Measurements from ENCODE around the gene PCK2.

PCK2 gene

GRCh38 chr14:24135834-24136683 is 41.9 kb downstream of the PCK2 start, which contains the start of gene PSME1:
PSME1 (plus strand) TSS chr14:24136194; CDS start chr14:24136263, 69 bp downstream.
- in situ Hi-C loops (cut with MboI; ENCODE audit: low sequenced_read_pairs): no loop called here

GRCh38 chr14:24136684-24137528 is 42.8 kb downstream of the PCK2 start:
- in situ Hi-C loops (cut with MboI; ENCODE audit: low sequenced_read_pairs): no loop called here

GRCh38 chr14:24137529-24138395 is 43.7 kb downstream of the PCK2 start:
- in situ Hi-C loops (cut with MboI; ENCODE audit: low sequenced_read_pairs): no loop called here

- in situ Hi-C loops (cut with MboI; ENCODE audit: low sequenced_read_pairs): no loop called here
These were observed 44.5 kb downstream of the PCK2 start for GRCh38 chr14:24138396-24139271.

DNA sequence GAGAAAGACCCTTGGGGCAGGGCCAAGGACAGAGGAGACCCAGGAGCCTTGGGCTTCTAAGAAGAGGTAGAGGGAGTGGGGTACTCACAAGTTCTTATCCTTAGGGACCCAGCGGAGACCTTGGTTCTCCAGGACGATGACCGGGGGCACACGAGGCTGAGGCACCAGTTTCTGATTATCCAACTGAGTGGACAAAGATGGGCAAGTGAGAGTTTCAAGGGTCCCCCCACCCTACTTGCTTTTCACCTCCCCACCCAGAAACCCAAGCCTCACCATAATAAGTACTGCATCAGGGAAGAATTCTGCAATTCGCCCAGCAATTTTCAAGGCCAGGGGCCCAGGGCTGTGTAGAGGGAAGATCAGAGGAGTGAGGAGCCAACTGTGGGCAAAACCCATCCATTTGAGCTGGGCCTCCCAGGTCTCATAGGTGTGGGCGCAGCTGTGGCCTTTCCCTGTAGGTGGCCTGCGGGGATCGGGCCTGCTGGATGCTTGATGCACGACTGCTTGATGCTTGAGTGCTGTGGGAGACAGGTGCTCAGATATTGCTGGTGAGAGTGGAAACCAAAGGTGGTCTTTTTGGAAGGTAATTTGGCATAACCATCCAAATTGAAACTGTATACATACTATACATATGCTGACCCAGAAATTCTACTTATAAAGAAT is 45.3 kb downstream of the PCK2 start:
- in situ Hi-C loops (cut with MboI; ENCODE audit: low sequenced_read_pairs): no loop called here

DNA sequence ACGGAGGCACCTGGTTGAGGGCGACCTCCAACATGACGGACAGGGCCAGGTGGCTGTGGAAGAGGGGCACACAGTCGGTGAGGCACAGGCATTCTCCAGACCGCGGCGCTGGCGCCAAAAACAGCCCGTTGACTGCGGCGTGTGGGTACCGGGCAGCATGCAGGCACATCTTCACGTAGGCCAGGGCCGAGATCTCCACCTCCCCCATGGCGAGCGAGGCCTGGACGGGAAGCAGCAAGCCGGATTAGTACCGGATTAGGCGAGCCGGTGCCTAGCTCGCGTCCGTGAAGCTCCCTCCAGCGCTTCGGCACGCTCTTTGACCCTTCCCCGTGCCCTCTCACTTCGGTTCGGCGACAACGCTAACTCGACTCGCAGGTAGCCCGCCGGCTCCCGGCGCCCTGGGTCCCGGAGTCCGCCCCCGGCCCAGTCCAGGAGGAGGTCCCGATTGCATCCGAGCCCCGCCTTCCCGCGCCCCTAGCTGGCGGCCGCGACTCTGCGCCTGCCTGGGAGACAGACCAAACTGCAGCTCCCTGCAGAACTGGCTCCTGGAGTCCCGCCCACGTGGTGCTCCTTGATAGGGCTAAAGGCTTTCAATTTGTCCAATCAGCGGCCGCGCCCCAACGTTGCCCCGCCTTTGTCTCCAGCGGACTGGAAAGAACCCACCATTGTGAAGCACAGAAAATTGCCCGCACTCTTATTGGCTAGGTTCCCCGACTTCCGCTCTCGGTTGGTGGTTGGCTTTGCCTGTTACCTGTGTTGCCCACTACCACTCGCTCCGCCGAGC is 47.2 kb downstream of the PCK2 start, which contains the start of gene EMC9:
EMC9 (minus strand) TSS at position 495 of the 784 bp plus-strand sequence; CDS start at position 208, 287 bp downstream.
- in situ Hi-C loops (cut with MboI; ENCODE audit: low sequenced_read_pairs): no loop called here

- in situ Hi-C loops (cut with MboI; ENCODE audit: low sequenced_read_pairs): no loop called here
These were observed 49.4 kb downstream of the PCK2 start for GRCh38 chr14:24143511-24143910.

DNA sequence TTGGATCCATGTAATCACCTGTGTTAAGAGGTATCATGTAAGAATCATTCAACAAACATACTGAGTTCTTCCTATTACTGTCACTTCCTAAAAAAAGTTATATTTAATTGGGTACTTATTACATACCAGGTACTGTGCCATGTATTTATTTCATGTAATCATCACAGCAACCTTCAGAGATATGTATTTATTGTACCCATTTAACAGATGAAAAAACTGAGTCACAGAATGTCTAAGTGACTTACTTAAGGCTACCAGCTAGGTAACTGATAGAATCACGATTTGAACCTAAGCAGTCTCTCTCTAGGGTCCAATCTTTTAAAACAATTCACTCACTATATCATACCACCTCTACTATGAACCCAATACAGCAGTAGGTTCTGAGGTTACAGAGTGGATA is 50.3 kb downstream of the PCK2 start:
- in situ Hi-C loops (cut with MboI; ENCODE audit: low sequenced_read_pairs): no loop called here

DNA sequence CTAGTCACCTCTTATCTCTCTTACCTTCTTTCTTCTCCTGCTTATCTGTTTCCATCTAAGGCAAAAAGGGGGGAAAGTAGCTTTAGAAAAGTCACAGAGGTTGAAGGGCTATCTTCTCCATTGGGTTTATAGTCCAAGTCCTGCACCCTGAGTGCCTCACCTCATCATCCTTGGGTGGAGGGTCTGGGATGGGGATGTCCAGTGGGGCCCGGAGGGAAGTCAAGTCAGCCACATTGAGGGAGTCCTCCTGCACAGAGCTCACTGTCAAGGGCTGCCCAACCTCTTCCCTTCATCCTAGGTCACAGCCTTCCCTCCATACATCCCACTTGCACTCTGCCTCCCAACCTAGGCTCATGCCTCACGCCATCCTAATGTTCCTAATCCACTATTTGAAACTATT is 51.1 kb downstream of the PCK2 start:
- in situ Hi-C loops (cut with MboI; ENCODE audit: low sequenced_read_pairs): no loop called here

- in situ Hi-C loops (cut with MboI; ENCODE audit: low sequenced_read_pairs): no loop called here
These were observed 51.8 kb downstream of the PCK2 start for GRCh38 chr14:24145690-24146452.

DNA sequence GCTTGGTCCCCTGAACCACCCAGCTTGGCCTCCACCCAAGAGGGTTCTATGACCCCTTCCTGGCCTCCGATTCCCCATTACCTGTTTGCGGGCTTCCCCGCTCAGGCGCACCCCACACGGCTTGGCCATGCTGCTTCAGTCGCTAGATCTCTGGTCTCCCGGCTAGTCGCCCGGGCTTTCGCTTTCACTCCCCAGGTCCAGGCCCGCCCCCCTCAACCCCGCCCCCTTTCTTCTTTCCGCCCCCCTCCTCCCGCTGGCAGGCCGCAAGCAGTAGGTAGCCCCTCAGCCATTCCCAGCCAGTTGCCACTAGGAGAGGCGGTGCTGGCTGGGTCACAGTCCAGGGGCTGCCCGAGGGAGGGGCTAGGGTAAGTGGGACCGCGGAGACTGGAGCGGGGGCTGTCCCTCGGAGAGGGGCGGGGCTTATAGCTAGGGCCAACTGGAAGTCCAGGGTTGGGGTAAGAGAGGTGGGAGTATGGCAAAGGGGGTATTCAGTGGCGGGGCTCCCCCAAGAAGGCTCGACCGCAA is 52.4 kb downstream of the PCK2 start, which contains the start of gene PSME2:
PSME2 (minus strand) TSS at position 158 of the 525 bp plus-strand sequence; CDS start at position 129, 29 bp downstream.
- in situ Hi-C loops (cut with MboI; ENCODE audit: low sequenced_read_pairs): no loop called here

DNA sequence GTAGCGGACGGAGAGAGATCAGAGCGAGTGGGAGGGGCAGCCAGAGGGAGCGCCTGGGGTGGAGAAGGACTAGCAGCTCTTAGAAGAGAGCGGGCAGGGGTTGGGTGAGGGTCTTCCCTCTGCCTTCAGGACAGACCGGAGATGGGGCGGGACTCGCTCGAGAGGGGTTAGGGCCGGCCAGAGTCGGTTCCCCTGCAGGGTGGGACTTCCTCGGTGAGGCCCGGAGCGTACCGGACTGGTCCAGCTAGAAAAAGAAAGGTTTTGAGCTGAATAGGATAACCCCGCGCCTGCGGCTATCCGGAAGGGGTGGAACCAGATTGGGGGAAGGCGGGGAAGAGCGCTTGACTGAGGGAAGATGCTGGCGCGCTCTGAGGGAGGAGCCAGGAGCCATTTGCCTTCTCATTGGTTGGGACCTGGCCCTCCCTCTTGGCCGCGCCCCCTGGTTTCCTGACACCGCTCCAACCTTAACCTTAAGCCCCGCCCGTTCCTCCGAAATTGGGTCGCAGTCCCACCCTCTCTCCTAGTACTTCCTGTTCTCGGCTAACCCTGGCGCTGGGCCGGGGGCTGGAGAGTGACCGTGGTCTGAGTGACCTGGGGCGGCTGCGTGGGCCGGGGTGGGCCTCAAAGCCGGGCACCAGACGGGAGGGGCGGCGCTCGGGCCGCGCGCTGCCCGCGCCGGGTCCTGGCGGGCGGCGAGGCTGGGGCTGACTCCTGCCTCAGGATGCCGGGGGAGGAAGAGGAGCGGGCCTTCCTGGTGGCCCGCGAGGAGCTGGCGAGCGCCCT is 53.1 kb downstream of the PCK2 start, which contains the start of gene RNF31:
RNF31 (plus strand) TSS at position 521 of the 783 bp plus-strand sequence; CDS start at position 722, 201 bp downstream.
- in situ Hi-C loops (cut with MboI; ENCODE audit: low sequenced_read_pairs): no loop called here

- in situ Hi-C loops (cut with MboI; ENCODE audit: low sequenced_read_pairs): no loop called here
These were observed 53.8 kb downstream of the PCK2 start for GRCh38 chr14:24147761-24148428.

- in situ Hi-C loops (cut with MboI; ENCODE audit: low sequenced_read_pairs): no loop called here
These were observed 55.3 kb downstream of the PCK2 start for GRCh38 chr14:24149302-24149969.

DNA sequence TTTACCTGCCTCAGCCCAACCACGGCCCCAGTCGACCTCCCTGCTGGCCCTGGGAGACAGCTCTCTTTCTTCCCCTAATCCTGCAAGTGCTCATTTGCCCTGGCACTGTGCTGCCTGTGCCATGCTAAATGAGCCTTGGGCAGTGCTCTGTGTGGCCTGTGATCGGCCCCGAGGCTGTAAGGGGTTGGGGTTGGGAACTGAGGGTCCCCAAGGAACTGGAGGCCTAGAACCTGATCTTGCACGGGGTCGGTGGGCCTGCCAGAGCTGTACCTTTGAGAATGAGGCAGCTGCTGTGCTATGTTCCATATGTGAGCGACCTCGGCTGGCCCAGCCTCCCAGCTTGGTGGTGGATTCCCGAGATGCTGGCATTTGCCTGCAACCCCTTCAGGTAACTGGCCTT is 56.0 kb downstream of the PCK2 start:
- in situ Hi-C loops (cut with MboI; ENCODE audit: low sequenced_read_pairs): no loop called here
